ENCODE measurements around the gene SPAG6.

DNA sequence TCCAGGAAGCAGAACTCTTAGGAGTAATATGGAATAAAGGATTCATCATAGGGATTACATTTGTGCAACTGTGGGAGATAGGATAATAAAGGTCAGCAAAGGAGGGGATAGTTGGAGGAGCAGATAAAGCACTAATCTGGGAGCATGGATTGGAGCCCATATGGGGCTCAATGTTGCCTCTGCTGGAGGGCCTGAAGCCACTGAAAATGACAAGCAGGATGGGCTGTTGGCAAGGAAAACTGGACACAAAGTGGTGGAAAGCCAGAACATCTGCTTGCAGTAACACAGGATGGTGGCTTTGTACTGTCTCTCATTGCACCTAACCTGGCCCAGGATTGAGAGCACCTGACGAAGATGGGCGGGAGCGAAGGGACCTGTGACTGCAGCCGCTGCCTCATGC lies 44.1 kb upstream of the SPAG6 start:
- TF ChIP-seq, protein P1, sequence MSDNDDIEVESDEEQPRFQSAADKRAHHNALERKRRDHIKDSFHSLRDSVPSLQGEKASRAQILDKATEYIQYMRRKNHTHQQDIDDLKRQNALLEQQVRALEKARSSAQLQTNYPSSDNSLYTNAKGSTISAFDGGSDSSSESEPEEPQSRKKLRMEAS (IDR thresholded peaks at IDR 0.05) = no peak
- TF ChIP-seq EGR1 (IDR thresholded peaks at IDR 0.05; ENCODE audit: low read depth in 2 of 2) (no peak), FOXA2 (IDR thresholded peaks at IDR 0.05) (no peak), RAD21 (IDR thresholded peaks at IDR 0.05) (no peak), YY1 (IDR thresholded peaks at IDR 0.05) (no peak), GABPA (IDR thresholded peaks at IDR 0.05 in 1 of 2, conservative IDR thresholded peaks at IDR 0.05 in 1 of 2) (no peak), JUND (IDR thresholded peaks at IDR 0.05) (no peak), RXRA (IDR thresholded peaks at IDR 0.05) (no peak), TAF1 (conservative IDR thresholded peaks at IDR 0.05) (no peak)
- TF ChIP-seq, protein P2, sequence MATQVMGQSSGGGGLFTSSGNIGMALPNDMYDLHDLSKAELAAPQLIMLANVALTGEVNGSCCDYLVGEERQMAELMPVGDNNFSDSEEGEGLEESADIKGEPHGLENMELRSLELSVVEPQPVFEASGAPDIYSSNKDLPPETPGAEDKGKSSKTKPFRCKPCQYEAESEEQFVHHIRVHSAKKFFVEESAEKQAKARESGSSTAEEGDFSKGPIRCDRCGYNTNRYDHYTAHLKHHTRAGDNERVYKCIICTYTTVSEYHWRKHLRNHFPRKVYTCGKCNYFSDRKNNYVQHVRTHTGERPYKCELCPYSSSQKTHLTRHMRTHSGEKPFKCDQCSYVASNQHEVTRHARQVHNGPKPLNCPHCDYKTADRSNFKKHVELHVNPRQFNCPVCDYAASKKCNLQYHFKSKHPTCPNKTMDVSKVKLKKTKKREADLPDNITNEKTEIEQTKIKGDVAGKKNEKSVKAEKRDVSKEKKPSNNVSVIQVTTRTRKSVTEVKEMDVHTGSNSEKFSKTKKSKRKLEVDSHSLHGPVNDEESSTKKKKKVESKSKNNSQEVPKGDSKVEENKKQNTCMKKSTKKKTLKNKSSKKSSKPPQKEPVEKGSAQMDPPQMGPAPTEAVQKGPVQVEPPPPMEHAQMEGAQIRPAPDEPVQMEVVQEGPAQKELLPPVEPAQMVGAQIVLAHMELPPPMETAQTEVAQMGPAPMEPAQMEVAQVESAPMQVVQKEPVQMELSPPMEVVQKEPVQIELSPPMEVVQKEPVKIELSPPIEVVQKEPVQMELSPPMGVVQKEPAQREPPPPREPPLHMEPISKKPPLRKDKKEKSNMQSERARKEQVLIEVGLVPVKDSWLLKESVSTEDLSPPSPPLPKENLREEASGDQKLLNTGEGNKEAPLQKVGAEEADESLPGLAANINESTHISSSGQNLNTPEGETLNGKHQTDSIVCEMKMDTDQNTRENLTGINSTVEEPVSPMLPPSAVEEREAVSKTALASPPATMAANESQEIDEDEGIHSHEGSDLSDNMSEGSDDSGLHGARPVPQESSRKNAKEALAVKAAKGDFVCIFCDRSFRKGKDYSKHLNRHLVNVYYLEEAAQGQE (IDR thresholded peaks at IDR 0.05) = no peak
- TF ChIP-seq, protein P3, sequence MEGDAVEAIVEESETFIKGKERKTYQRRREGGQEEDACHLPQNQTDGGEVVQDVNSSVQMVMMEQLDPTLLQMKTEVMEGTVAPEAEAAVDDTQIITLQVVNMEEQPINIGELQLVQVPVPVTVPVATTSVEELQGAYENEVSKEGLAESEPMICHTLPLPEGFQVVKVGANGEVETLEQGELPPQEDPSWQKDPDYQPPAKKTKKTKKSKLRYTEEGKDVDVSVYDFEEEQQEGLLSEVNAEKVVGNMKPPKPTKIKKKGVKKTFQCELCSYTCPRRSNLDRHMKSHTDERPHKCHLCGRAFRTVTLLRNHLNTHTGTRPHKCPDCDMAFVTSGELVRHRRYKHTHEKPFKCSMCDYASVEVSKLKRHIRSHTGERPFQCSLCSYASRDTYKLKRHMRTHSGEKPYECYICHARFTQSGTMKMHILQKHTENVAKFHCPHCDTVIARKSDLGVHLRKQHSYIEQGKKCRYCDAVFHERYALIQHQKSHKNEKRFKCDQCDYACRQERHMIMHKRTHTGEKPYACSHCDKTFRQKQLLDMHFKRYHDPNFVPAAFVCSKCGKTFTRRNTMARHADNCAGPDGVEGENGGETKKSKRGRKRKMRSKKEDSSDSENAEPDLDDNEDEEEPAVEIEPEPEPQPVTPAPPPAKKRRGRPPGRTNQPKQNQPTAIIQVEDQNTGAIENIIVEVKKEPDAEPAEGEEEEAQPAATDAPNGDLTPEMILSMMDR (IDR thresholded peaks at IDR 0.05; ENCODE audit: low read depth, low read length, missing input control) = no peak

Data from liver (tissue), 3 donors.